HEK293T (cell line): ENCODE data around the gene CHMP2A.
A peak's percentile ranks its signal among the peaks of the same experiment; 100 is the strongest.

ENCODE experiments used
- BHLHE40 ChIP-seq: fragments of 450-650 bp; IDR thresholded peaks from 2 replicates; pipeline ENCODE4 v1.6.1; 2016; ENCODE audit warnings: mild to moderate bottlenecking, moderate library complexity, borderline replicate concordance
- ELF4 ChIP-seq: fragments of 450-650 bp; IDR thresholded peaks from 2 replicates; pipeline ENCODE4 v1.6.1; 2017; ENCODE audit warnings: antibody characterized with exemption
- FOXK2 ChIP-seq: fragments of 450-650 bp; IDR thresholded peaks from 2 replicates; pipeline ENCODE4 v1.6.1; 2016; ENCODE audit warnings: mild to moderate bottlenecking
- SP1 ChIP-seq: fragments of 450-650 bp; IDR thresholded peaks from 2 replicates; pipeline ENCODE4 v1.6.1; 2017
- ZNF384 ChIP-seq: fragments of 450-650 bp; IDR thresholded peaks from 2 replicates; pipeline ENCODE4 v1.6.1; 2016

GRCh38 chr19:58572818-58573657 is 18.1 kb upstream of the CHMP2A start, which contains the start of gene MZF1:
- TF ChIP-seq SP1 (no peak), ZNF384 (no peak), FOXK2 (no peak), BHLHE40 (no peak), ELF4 (peak; percentile 41)
